IMR-90 (cell line): Measurements from ENCODE around the gene ERC2.

Source experiments
- CTCF ChIP-seq: conservative IDR thresholded peaks from 2 replicates; pipeline ENCODE4 v1.5.1; 2012; ENCODE audit warnings: mild to moderate bottlenecking, low read depth, low read length, improper control_type of control experiment
- MAZ ChIP-seq: IDR thresholded peaks from 2 replicates; pipeline ENCODE4 v1.6.1; 2012; ENCODE audit warnings: low read depth, mild to moderate bottlenecking, low read length, improper control_type of control experiment, moderate library complexity, borderline replicate concordance
- POLR2A ChIP-seq: IDR thresholded peaks from 2 replicates; pipeline ENCODE4 v1.6.1; 2012; ENCODE audit warnings: mild to moderate bottlenecking, low read depth, low read length
- USF2 ChIP-seq: fragments of 150-350 bp; IDR thresholded peaks from 2 replicates; pipeline ENCODE4 v1.6.1; 2017; ENCODE audit warnings: mild to moderate bottlenecking, antibody characterized with exemption, low read length, low read depth

- TF ChIP-seq CTCF, result no peak
- no peak for TF ChIP-seq USF2
- TF ChIP-seq MAZ, result no peak
- no peak for TF ChIP-seq POLR2A
Observed at GRCh38 chr3:55884491-55885285, 583.6 kb downstream of the ERC2 start.
